ENCODE data around the gene NOS2. TPM values are rescaled to one million over a fixed set of nuclear protein-coding genes. Genes with fewer than 3 reads are reported as not detected.
"Not testable (repeated sequence)": the region's sequence is repeated elsewhere in the genome, so short reads cannot be mapped to it uniquely, and the experiment has no call there.

Gene NOS2
- total RNA-seq, 3 donors from 2014 or later, result 10.5 to 67.1 (median 11.0) TPM

DNA sequence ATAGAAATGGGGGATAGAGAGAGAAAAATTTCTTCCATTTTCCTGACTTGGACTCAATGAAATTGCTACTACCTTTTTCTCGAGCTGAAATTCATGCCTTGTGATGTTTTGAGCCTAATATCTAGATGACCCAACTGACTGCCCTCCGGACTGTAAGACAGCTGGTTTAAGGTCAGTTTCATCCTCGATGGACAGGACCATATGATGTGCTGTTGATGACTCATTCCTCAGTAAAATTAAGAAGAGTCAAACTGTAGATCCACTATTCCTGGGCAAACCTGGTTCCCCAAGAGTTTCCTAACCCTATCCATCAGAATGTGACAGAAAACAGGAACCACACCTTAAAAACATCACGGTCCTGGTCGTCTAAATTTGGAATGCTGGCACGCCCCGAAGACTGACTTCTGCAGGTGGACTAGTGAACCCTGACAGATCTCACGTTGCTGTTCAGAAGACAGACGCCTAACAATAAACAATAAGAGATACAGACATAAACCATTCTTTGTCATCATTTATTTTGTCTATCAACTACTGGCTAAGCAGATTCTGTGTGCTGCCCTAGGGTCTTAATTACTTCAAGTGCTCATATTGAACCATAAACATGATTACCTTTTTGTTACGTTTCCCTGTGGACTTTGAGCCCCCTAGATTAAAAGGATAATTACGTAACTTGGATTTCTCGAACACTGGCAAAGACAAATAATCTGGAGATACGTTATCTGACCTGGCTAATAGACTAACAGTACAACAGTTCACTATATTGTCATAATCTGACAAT, 45.1 kb upstream of the NOS2 start:
- intact Hi-C loops (cut with DNase I, micrococcal nuclease), result no loop called here
- no peaks in the 10 kb centered on the region for H3K9me3 ChIP-seq
- DNase-seq (peak in 1 of 3 donors; percentile 43), ATAC-seq (peak; percentile 87)
- TF ChIP-seq, protein P1, sequence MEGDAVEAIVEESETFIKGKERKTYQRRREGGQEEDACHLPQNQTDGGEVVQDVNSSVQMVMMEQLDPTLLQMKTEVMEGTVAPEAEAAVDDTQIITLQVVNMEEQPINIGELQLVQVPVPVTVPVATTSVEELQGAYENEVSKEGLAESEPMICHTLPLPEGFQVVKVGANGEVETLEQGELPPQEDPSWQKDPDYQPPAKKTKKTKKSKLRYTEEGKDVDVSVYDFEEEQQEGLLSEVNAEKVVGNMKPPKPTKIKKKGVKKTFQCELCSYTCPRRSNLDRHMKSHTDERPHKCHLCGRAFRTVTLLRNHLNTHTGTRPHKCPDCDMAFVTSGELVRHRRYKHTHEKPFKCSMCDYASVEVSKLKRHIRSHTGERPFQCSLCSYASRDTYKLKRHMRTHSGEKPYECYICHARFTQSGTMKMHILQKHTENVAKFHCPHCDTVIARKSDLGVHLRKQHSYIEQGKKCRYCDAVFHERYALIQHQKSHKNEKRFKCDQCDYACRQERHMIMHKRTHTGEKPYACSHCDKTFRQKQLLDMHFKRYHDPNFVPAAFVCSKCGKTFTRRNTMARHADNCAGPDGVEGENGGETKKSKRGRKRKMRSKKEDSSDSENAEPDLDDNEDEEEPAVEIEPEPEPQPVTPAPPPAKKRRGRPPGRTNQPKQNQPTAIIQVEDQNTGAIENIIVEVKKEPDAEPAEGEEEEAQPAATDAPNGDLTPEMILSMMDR (IDR thresholded peaks at IDR 0.05), result no peak
- no peaks in the 10 kb centered on the region for H3K36me3 ChIP-seq (ENCODE audit: low read depth)
- peaks cover 4% of the 10 kb centered on the region for H3K4me1 ChIP-seq (ENCODE audit: low read depth)
- no peak overlapping the region for H3K4me3 ChIP-seq

DNA sequence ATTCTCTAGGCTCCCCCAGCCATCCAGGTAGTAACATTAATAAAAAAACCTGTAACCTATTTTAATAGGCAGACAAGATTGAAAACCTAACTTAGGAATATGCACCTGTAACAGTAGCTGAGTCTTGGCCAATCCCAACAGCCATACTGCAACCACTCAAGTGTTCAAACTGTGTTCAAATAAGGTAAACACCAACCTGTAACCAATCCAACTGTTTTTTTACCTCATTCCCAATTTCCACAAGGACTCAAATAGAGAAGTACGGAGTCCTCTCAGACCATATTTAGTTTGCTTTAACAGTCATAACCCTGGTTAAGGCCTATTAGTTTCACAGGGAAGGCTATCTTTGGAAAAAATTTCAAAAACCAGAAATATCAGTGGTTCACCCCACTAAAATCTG, 40.4 kb upstream of the NOS2 start:
- H3K9me3 ChIP-seq, result no peaks in the 10 kb centered on the region
- peaks cover 4% of the 10 kb centered on the region for H3K4me1 ChIP-seq (ENCODE audit: low read depth)
- DNase-seq (no peak), ATAC-seq (no peak)
- H3K36me3 ChIP-seq (ENCODE audit: low read depth), result no peaks in the 10 kb centered on the region
- intact Hi-C loops (cut with DNase I, micrococcal nuclease), result no loop called here
- TF ChIP-seq, protein P1 (IDR thresholded peaks at IDR 0.05), result no peak
- H3K4me3 ChIP-seq, result no peak overlapping the region

DNA sequence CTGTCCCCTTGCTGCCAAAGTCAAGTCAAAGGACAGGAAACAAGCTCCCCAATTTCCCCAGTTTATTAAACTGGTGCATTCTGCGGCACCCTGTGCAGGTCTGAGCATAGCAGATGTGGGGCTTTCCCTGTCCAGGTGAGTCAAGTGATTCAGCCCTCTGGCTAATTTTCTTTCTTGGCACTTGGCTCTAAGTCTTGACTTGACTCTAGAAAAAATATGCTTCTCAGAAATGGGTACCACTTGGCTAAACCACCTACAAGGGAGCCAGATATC, 40.0 kb upstream of the NOS2 start:
- DNase-seq; H3K36me3 ChIP-seq (ENCODE audit: low read depth); ATAC-seq; intact Hi-C loops (cut with DNase I, micrococcal nuclease); H3K4me3 ChIP-seq; H3K9me3 ChIP-seq; H3K4me1 ChIP-seq (ENCODE audit: low read depth): not testable (repeated sequence)

DNA sequence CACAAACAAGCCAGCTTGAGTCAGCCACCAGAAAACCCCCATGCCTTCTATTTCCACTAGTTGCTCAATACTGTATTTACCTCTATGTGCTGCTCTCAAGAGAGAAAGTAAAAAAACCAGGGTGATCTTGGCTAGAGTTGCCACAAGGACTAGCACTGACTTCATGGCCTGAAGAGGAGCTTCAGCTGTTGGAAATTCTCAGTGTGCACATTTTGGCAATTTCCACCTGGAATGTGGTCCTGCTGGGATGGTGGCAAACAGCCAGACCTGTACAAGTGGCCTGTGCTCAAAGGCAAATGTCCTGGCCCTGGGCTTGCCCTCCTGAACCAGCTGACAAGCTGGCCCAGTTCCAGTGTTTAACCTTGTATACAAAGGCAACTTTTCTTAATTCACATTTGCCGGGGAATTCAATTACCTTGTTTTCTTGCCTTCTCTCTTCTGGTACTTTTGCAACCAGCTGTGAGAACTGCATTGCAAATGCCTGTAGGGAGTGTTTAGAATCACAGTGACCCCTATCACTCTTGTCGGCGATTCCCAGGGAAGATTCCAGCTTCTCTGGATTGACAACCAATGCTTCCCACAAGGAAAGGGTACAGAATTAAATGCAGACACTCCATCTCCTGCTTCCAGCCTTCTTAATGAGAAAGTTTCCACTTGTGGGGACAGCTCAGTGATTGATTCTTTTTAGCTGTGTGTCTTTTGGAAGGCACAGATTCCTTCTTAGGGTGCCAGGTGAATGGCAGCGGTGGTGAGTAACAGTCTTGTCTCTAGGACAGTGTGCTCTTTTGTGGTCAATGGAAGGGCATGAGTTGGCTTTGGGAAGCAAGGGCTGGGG, 39.5 kb upstream of the NOS2 start:
- H3K4me3 ChIP-seq; intact Hi-C loops (cut with DNase I, micrococcal nuclease); DNase-seq; H3K36me3 ChIP-seq (ENCODE audit: low read depth); H3K4me1 ChIP-seq (ENCODE audit: low read depth); H3K9me3 ChIP-seq: not testable (repeated sequence)
- ATAC-seq, result peak; percentile 58

DNA sequence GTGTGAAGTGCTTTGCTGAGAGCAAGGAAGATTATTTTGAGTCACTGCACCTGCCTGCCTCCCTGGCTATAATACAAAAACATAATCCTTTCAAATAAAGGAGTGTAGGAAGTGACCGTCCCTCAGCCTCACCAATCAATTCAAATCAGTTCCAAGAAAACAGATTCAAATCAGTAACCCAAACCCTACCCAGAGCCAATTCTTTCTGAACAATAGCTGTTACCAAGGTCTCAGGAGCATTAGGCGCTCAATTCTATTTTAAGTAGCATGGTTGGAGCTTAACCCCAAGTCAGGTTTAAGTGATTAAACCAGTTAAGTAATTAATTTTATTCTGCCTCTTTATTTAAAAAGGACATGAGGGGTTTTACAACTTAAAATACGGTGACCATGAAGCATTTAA, 38.3 kb upstream of the NOS2 start:
- H3K4me3 ChIP-seq; H3K9me3 ChIP-seq; intact Hi-C loops (cut with DNase I, micrococcal nuclease); H3K36me3 ChIP-seq (ENCODE audit: low read depth); DNase-seq; H3K4me1 ChIP-seq (ENCODE audit: low read depth): not testable (repeated sequence)
- ATAC-seq, result peak; percentile 49

DNA sequence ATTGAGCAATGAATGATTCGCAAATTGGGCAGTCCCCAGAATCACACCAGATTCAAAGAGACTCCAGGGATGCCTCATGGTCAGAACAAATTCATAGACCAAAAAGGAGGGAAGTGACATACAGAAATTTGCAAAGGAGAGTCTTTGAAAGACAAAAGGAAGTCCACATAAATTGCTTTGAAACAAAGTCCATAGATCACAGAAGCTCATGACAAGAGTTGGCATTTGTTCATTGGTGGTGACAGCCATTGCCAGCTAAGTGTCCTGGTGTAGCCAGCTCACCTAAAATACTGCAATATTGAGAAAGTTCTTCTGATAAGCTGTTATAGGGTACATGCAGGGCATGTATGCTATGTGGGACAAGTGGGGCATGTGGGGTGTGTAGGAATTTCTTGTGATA, 37.4 kb upstream of the NOS2 start:
- H3K4me1 ChIP-seq (ENCODE audit: low read depth); H3K4me3 ChIP-seq; H3K9me3 ChIP-seq; H3K36me3 ChIP-seq (ENCODE audit: low read depth); intact Hi-C loops (cut with DNase I, micrococcal nuclease): not testable (repeated sequence)
- peak in 1 of 3 donors; percentile 39 for DNase-seq
- peak; percentile 76 for ATAC-seq

DNA sequence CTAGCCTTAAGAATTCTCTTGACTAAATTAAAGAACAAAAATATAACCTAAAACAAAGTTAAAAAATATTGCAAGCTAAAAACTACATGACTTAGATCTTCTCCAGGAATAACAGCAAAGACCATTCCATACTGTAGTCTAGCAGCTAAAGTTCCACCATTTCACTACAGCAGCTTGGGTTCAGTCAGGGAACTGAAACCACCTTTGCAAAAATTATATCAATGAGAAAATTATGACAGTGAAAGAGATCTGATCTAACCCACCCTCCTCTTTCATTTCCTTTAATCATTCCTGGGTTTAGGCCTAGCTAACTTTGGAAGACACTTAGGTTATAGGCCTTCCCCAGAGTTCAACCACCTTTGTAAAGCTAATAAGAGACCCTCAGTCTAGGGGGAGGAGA, 36.3 kb upstream of the NOS2 start:
- H3K4me1 ChIP-seq (ENCODE audit: low read depth), result no peaks in the 10 kb centered on the region
- H3K4me3 ChIP-seq, result no peak overlapping the region
- DNase-seq, result no peak
- TF ChIP-seq, protein P1 (IDR thresholded peaks at IDR 0.05), result no peak
- no peaks in the 10 kb centered on the region for H3K9me3 ChIP-seq
- no peak for ATAC-seq
- intact Hi-C loops (cut with DNase I, micrococcal nuclease), result no loop called here
- H3K36me3 ChIP-seq (ENCODE audit: low read depth), result no peaks in the 10 kb centered on the region
